Measurements from ENCODE around the gene MSH4. TPM values are rescaled to one million over a fixed set of nuclear protein-coding genes. Genes with fewer than 3 reads are reported as not detected.

MSH4 gene
- total RNA-seq: 0.12 TPM in 1 of 2 replicates, not detected in the other

DNA sequence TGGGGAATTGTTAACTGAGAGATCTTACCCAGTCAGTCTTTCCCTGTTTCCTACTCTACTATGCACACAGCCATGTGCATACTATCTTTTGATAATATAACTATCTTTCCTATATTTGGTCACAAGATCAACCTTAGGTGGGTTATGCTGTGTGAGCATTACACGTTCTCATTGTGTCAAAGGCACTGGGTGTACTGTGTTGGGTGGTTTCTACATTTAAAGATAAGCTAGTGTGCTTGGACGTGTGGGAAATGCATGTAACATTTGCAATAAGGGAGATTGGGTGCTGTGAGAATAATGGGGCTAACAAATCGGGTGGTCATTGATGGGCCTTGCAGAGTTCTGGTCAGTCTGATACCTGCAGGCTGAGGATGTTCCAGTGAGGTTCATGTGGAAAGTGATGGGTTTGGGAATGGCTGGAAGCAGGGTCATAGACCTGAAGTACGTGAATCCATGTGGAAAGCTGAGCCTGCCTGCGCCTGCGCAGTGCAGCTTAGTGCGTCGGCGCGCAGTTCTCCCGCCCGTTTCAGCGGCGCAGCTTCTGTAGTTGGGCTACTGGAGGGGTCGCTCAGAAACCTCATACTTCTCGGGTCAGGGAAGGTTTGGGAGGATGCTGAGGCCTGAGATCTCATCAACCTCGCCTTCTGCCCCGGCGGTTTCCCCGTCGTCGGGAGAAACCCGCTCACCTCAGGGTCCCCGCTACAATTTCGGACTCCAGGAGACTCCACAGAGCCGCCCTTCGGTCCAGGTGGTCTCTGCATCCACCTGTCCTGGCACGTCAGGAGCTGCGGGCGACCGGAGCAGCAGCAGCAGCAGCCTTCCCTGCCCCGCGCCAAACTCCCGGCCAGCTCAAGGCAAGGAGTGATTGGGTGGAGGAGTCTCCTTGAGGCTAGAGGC, at the start of gene MSH4:
Gene MSH4 (plus strand): TSS at position 507 of the 897 bp plus-strand sequence. CDS start 104 bp downstream, at position 611.

DNA sequence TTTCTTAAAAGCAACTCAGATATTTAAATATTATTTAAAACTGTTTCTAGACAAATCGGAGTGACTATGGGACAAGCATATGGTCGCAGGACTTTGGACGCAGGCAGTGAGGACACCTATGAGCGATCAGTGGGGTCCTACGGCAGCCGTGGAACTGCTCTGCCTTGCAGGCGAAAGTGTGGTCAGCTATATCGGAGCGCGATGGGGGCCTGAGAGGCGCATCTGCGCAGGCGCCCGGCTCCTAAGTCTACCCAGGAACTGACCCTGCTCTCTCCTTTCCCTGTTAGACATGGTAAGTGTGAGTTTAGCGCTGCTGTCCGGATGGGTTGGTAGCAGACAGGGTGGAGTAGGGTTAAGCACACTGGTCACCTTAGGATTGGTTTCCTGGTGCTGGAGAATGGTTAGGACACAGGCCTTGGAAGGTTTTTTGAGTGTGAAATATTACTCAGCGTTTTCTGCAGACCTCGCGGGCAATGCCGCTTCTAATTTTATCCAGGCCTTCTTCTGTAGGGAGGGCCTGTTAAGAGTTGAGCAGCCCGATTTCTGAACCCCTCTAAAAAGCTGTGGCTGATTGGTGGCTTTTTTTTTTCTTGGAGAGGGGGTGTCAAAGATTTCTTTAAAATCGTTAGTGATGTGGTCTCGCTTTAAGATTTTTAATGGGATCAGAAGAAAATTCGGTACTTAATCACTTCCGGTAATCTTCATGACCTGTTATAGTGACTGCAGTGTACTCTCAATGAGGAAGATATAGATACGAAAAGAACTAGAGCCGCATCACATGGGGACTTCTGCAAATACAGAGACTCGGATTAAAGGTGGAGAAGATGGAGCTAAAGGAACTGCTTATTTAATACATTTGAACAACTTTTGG, 10.5 kb upstream of the MSH4 start, which contains the start of gene RABGGTB:
Gene RABGGTB (plus strand): TSS at position 274 of the 871 bp plus-strand sequence. CDS start 16 bp downstream, at position 290.

DNA sequence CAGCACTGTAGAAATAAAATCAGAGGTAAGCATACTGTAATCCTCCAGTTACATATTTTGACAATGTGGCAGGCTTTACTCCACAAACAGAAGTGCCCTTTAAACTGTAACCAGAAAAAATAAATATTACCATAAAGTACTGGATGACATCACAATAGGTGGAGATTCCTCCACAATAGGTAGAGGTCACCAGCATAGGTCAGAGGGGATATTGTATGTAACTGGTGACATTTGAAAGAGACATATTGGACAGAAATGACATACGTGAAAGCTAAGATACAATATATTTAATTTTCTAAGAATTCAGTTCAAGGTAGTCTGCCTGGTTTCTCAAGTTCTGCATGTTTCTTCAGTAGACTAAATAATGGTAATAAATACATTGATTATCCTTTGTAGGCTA, 135.6 kb downstream of the MSH4 start, which contains the start of gene ASB17:
Gene ASB17 (minus strand): TSS at position 101 of the 400 bp plus-strand sequence. CDS start 113 bp downstream, outside the sequence.

Other genes starting within 250 kb of the MSH4 start
- 0.25 and 0.44 TPM in 2 replicates for gene SLC44A5, start 185.8 kb upstream of the MSH4 start, total RNA-seq
- 16.5 and 28.3 TPM in 2 replicates for gene ACADM, start 72.2 kb upstream of the MSH4 start, total RNA-seq
- gene RABGGTB, start 10.6 kb upstream of the MSH4 start, total RNA-seq: 20.0 and 32.4 TPM in 2 replicates
- not detected in 2 replicates for gene ASB17, start 135.5 kb downstream of the MSH4 start, total RNA-seq

Measured in cardiac ventricle fibroblast (primary cell).